Purkinje cell (primary cell): ENCODE data around the gene SLC25A17. TPM values are rescaled to one million over a fixed set of nuclear protein-coding genes. Genes with fewer than 3 reads are reported as not detected.

Experiments
- polyA plus RNA-seq: library from polyadenylated mRNA; unstranded; fragments of >200 nt; fragmentation: Nextera tagmentation; gene quantifications from 2 replicates; pipeline ENCODE4 v1.2.1, GENCODE V29; 2014

SLC25A17 gene, protein sequence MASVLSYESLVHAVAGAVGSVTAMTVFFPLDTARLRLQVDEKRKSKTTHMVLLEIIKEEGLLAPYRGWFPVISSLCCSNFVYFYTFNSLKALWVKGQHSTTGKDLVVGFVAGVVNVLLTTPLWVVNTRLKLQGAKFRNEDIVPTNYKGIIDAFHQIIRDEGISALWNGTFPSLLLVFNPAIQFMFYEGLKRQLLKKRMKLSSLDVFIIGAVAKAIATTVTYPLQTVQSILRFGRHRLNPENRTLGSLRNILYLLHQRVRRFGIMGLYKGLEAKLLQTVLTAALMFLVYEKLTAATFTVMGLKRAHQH
- polyA plus RNA-seq = 33.5 TPM in 2 replicates

DNA sequence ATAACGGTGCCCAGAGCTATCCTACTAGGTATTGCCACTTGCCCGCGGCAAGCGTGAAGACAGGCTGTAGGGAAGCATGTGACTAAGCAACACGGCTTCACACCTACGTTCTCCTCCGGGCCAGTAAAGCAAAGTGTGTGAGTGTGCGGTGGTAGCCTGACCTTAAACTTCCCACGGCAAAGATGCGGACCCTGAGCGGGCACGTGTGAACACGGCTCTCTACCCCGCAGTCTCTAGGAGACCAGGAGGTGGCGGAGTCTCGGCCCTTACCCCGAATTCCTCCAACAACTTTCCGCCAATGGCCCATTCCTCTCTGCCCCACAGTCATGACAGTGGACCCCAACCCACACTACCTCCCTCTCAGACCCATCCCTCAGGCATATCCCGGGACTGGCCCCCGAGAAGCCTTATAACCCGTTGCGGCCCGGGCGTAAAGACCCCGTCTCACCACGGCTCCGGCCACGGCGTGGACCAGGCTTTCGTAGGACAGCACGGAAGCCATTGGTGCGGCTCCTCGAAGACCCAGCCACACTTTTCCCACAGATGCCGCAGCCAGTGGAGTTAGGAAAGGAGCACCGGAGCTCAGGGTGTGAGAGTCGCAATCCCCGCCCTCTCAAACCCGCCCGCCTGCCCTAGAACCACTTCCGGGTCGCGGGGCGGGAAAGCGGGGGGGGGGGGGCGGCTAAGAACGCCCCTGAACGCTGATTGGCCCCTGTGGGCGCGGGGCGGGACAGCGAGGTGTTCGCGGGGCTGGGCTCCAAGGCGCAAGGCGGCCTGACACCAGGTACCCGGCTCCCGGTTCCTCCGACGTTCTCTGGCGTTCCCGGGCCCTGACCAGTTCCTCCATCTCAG lies at the start of gene SLC25A17:
SLC25A17 (minus strand) TSS at position 600 of the 852 bp plus-strand sequence; CDS start at position 502, 98 bp downstream.

DNA sequence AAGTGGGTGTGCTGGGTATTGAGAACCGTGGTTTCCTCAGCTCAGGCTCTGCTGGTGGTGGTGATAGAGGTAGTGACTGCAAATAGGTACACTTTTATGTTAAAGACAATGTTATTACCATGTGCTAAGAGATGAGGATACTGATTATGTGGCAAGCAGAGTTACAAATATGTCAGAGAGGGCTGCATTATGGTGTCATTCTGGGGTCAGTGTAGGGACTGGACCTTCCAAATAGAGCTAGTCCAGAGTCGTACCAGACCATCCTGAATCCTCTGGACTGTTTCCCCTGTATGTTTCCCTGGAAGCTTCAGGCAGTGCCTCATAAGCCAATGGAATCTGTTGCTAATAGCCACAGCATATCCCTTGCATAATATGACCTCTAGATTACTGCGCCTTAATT lies 42.9 kb upstream of the SLC25A17 start, which contains the start of gene DNAJB7:
DNAJB7 (minus strand) TSS at position 101 of the 400 bp plus-strand sequence. CDS start 119 bp downstream, outside the sequence.

DNA sequence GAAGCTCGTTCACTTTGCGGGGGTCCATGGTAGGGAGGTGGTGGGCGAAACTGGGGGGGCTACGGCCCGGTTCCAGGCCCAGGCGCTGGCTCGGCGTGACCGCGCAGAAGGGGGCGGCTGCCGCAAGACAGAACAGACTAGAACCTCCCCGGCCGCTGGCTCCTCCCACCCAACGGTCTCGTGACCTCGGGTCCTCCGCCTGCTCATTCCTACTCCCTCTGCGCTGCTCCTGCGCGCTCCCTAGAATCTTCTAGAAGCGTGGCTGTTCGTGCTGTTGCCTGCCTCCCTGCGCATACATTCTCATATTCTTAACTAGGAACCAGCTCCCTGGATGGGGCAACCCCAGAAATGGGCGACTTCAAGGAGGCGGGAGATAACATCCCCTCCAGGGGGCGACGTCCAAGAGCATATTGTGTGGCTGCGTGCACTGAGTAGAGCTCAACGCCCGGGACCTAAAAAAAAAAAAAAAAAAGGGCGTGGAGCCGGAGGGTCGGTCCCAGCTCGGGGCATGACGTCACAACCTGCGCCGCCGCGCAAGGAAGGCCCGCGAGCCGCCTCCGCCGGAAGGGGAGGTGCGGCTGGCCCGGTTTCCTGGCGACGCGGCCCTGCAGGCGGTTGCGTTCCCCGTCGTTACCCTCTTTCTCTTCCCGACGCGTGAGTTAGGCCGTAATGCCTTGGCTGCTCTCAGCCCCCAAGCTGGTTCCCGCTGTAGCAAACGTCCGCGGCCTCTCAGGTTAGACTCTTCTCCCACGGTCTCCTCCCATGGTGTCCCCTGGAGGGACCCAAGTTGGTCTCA lies 37.6 kb upstream of the SLC25A17 start, which contains the start of the genes ST13 and XPNPEP3:
ST13 (minus strand) TSS at position 127 of the 796 bp plus-strand sequence; CDS start at position 28, 99 bp downstream.
XPNPEP3 (plus strand) TSS at position 636 of the 796 bp plus-strand sequence; CDS start at position 670, 34 bp downstream.

Other genes starting within 250 kb of the SLC25A17 start
- 2.9 and 3.1 TPM in 2 replicates for gene MRTFA, start 182.6 kb downstream of the SLC25A17 start, polyA plus RNA-seq
- 0.60 TPM in 1 of 2 replicates, not detected in the other for gene MCHR1, start 139.9 kb downstream of the SLC25A17 start, polyA plus RNA-seq
- 90.2 and 99.5 TPM in 2 replicates for gene ST13, start 37.3 kb upstream of the SLC25A17 start, polyA plus RNA-seq
- 4.4 and 10.4 TPM in 2 replicates for gene XPNPEP3, start 37.8 kb upstream of the SLC25A17 start, polyA plus RNA-seq
- gene DNAJB7, start 42.8 kb upstream of the SLC25A17 start, polyA plus RNA-seq = not detected in 2 replicates
- gene RBX1, start 132.0 kb upstream of the SLC25A17 start, polyA plus RNA-seq = 331 and 341 TPM in 2 replicates